ENCODE results near the gene POU6F2.

Gene POU6F2

GRCh38 chr7:39069896-39070881 is 92.5 kb downstream of the POU6F2 start:
- DNase-seq (ENCODE audit: low spot score): peak; percentile 29

DNA sequence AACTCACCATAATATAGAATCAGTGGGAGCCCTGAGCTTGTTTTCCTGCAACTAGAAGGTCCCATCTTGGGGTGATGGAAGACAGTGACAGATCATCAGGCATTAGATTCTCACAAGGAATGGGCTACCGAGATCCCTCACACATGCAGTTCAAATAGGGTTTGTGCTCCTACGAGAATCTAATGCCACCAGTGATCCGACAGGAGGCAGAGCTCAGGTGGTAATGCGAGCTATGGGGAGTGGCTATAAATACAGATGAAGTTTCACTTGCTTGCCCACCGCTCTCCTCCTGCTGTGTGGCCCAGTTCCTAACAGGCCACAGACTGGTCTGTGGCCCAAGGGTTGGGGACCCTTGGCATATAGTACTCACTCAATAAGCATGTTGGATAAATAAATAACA is 93.4 kb downstream of the POU6F2 start:
- no peak for DNase-seq (ENCODE audit: low spot score)

GRCh38 chr7:39073432-39073831 is 95.7 kb downstream of the POU6F2 start:
- no peak for DNase-seq (ENCODE audit: low spot score)

DNA sequence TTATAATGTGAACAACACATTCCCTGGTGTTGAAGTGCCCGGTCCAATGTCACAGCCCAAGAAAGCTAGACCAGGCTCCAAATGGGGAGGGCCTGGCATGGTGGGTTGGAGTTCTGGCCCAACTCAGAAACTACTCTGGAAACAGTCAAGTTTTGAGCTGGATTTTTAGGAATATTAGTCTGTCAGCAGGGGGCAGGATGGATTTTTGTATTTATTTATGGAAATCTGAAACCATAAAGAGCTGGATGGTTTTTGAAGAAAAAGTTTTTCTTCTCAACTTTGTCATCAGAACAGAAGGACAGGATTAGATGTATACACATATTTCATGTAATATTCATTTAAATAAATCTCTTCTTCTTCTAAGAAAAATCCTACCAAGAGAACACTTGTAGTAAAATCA is 97.5 kb downstream of the POU6F2 start:
- no peak for DNase-seq (ENCODE audit: low spot score)

GRCh38 chr7:39083781-39084180 is 106.1 kb downstream of the POU6F2 start:
- no peak for DNase-seq (ENCODE audit: low spot score)

- no peak for DNase-seq (ENCODE audit: low spot score)
These were observed 106.6 kb downstream of the POU6F2 start for GRCh38 chr7:39084349-39084748.

DNA sequence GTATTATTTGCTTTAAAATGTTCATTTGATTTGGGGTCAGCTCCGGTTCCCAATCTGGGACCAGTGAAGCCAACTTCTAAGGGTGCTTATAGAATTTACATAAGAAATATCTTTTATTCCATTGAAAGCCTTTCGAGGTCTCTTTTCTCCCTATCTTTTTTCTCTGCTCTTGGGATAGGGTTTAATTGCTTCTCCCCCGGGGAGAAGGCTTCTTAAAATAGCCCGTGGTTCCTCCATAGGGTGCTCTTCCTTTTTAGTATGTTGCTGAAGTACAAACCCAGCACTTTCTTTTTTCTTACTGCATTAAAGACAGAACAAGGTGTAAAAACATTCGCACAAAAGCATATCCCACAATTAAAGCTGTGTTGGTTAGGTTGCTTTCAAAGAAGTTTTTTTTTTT is 107.5 kb downstream of the POU6F2 start:
- DNase-seq (ENCODE audit: low spot score): no peak

GRCh38 chr7:39085590-39086049 is 107.9 kb downstream of the POU6F2 start:
- DNase-seq (ENCODE audit: low spot score): no peak

DNA sequence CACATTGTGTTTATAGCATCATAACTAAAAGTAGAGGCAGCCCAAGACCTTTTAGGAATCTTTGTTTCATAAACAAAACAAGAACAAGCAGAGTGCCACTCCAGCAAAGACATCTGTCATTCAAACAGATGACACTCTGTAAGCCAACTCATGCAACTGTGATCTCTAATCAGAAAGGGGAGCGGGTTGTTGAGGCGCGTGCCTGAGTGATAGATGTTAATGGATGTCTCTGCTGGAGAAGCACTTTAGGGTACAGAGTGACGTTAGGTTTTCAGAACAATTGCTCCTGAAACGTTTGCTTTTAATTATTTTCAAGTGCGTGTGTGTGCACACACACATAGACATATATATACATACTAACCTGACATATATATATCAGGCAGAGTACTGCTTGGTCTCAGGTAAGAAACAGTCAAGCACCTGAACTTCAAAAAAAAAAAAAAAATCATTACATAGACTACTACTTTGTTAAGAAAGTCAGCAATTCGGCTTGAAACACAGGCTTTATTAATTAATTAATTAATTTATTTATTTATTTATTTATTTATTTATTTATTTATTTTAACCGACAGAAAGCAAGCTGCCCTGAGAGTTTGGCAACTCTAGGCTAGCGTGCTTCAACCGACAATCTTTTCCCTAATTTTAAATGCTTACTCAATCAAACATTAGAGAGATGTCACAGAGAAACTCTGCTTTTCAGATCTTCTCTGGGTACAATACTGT is 109.1 kb downstream of the POU6F2 start:
- no peak for DNase-seq (ENCODE audit: low spot score)

DNA sequence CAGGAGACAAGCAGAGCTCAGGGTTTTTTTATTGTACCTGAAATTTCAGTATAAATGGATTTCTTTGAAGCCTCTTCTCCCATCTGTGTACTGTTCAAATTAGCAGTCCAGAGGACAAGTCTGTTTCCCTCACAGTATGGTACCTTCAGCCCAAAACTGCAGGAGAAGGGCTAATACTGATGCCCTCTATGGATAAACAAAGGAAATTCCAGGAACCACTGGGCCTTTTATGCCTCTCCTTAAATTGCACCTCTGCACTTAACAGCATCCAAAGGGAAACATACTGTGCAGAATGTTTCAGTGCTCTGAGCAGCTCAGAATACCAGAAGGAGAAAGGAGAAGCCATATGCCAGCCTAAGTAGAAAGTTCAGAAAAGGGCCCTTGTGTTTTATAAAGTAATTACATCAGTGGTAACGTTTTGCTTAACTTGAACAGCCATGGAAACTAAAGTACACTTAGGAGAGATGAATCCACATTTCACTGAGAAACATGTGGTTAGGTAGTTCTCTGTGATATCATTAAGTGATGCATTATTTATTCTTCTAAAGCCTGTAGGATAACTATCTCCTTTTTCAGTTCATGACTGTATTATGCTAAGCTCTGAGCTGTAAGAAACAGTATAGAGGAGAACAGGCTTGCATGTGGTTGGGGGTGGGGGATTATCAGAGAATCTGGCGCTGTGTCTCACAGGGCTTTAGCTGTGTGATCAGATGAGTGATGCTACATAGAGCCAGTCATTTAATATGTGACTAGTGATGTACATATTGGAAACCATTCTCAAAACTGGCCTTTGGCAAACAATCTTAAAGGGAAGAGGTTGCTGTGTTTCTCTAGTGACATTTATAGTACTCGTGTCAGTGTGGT is 111.3 kb downstream of the POU6F2 start:
- no peak for DNase-seq (ENCODE audit: low spot score)

GRCh38 chr7:39091145-39091544 is 113.4 kb downstream of the POU6F2 start:
- no peak for DNase-seq (ENCODE audit: low spot score)

- DNase-seq (ENCODE audit: low spot score): no peak
These were observed 114.1 kb downstream of the POU6F2 start for GRCh38 chr7:39091774-39092173.

DNA sequence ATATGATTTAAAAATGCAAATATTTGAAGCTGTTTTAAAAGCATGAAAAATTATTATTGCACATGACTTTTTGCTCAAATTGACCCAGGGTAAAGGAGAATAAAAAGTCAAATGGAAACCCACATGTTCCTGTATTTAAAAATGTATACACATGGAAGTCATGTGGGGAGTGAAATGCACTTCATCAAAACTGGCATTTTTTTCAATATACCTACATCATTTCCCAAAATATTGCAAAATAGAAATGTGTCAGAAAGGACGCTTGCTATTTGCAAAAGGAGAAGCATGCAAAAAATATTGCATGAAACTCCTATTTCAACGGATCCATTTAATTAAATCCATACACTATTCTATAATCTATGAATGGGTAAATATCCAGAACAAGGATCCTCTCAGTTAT is 117.0 kb downstream of the POU6F2 start:
- DNase-seq (ENCODE audit: low spot score): no peak

DNA sequence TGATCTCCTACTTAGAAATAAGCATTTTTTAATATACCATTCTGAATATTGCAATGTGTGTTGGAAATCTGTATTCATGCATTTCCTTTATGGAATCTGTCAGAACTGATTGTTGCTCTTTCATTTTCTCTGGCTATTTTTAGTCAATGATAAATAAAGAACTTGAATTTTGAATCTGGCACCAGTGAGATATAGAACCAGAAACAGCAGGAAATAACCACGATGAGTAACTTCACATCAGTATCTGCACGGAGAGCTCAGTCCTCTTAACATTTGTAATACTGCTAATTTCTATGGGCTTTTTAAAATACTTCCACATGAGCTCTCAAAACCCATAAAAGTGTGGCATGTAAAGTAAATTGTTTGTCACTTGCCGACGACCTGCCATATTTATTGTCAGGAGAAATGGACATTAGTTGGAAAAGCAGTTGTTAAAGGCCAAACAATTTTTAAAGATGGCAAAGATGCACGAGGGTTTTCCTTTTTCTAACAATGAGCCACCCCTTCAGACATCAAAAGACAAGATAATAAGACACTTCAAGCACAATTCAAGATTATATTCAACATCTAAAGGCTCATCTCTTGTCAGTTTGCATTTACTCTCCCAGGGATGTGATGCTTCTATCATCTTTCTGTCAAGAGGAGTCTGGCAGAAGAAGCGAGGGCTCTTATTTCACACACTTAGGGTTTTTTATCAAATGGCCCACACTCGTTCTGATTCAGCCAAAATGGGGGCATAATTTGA is 118.3 kb downstream of the POU6F2 start:
- no peak for DNase-seq (ENCODE audit: low spot score)

DNA sequence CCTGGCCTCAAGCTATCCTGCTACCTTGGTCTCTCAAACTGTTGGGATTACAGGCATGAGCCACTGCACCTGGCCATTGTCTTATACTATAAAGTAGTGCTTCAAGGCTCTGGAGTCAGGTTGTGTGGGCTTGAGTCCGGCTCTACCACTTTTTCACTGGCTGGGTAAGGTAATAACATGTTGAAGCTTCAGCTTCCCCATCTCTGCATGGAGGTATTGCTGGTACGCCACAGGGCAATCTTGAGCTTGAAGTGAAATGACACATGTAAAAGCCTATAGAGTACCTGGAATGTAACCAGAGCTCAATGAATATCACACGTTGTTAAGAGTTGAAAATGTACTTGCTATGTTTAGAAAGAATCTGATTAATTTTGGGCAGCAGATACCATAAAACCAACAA is 120.8 kb downstream of the POU6F2 start:
- no peak for DNase-seq (ENCODE audit: low spot score)

DNA sequence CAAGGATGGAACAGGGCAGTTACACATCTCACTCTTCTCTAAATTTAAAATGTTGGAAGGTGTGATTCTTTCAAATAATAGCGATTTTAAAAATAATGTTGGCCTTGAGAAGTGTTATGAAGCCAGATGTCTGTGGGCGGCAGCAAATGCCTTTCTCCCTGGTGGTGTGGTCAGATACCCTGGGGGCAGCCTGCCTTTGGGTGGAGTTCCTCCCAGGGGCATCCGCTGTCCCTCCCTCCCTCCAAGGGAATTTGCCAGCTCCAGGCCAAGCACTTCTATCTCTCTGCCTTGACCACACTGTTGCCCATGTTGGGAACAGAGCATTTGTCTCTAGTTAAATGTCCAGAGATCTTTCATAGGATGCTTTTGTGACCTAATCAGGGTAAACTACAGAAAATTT is 121.4 kb downstream of the POU6F2 start:
- no peak for DNase-seq (ENCODE audit: low spot score)

DNA sequence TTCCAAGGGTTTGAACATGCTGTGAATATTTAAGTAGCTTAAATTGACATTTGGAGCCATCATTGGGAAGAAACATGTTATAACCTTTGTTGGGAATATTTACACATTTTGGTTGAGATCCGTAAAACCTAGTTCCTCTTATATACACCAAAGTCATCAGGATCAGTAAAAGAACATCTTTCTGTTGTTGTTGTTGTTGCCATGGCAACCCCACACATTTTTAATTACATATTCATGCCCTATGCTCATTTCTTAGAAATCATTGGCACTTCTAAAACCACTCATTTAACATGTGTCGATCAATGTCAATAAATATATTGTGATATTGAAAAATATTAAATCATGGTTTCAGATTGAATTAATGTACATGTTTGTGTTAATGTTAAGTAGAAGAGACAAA is 122.6 kb downstream of the POU6F2 start:
- peak; percentile 23 for DNase-seq (ENCODE audit: low spot score)

GRCh38 chr7:39102234-39102633 is 124.5 kb downstream of the POU6F2 start:
- no peak for DNase-seq (ENCODE audit: low spot score)

GRCh38 chr7:39105720-39106119 is 128.0 kb downstream of the POU6F2 start:
- DNase-seq (ENCODE audit: low spot score): no peak

DNA sequence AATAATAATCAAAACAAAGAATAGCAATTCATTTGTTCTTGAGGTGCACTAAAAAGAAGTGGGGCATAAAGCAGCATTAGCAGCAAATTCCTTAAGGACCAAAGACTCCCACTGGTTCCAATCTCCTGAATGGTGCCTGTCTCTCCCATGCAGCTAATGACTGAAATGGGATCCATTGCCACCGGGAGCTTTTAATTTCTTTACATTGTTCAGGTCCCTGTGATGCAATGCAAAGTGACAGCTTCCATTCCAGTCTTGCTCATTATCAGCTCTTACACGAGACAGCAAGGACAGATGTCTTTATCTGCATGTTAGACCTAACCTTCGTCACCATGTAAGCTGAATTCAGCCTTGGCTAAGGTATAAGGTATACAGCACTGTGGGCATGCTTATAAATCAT is 148.1 kb downstream of the POU6F2 start:
- DNase-seq (ENCODE audit: low spot score): no peak

- no peak for DNase-seq (ENCODE audit: low spot score)
These were observed 149.3 kb downstream of the POU6F2 start for GRCh38 chr7:39127058-39127457.

All from NAMALWA (cell line).